NOMO-1 treated with DMSO at 0.1 percent for 48 hours (cell line): ENCODE data around the gene PCSK1N.
"Not testable (repeated sequence)": the region's sequence is repeated elsewhere in the genome, so short reads cannot be mapped to it uniquely, and the experiment has no call there.

Source experiments
- DNase-seq: peaks from one replicate; lab custom pipeline; 2025; ENCODE audit not compliant: unreplicated experiment; lab: John Stamatoyannopoulos, UW

PCSK1N gene, protein sequence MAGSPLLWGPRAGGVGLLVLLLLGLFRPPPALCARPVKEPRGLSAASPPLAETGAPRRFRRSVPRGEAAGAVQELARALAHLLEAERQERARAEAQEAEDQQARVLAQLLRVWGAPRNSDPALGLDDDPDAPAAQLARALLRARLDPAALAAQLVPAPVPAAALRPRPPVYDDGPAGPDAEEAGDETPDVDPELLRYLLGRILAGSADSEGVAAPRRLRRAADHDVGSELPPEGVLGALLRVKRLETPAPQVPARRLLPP

GRCh38 chrX:48835524-48836329 lies at the start of gene PCSK1N:
TSS of gene PCSK1N (minus strand) at chrX:48835610. CDS start at chrX:48835532, 78 bp downstream.
- no peak for DNase-seq

- no peak for DNase-seq
These were observed 48.3 kb upstream of the PCSK1N start for GRCh38 chrX:48883729-48884128.

DNA sequence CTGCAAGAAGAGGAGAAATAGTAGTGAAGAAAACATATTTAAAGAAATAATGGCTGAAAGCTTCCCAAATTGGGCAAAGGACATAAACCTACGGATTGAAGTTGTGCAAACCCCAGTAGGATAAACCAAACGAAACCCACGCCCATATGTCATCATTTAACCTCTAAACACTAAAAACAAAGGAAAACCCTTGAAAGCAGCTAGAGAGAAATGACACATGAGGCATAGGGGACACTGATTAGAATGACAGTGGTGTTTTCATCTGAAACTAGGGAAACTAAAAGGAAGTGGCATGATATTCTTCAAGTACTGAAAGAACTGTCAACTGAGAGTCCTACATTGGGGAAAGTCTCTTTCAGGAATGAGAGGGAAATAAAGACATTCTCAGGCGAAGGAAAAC lies 41.5 kb upstream of the PCSK1N start:
- DNase-seq: not testable (repeated sequence)

- not testable (repeated sequence) for DNase-seq
These were observed 36.6 kb upstream of the PCSK1N start for GRCh38 chrX:48872017-48872416.

DNA sequence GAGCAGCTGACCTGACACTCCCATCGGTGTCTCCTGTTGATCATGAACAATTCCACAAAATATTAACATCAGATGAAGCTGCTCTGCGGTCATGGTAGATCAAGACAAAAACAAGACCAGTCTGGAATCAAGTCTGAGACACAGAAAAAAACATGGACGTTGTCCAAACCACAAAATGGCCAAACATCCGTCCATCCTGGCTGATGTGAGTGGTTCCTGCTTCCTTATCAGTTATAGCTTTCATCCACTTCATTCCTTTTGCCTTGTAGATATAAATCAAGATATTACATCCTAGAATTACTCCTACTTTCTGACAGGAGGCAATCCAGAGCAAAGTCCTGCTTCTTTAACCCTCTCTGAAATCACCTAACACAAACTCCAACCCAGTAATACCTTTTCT lies 28.8 kb upstream of the PCSK1N start:
- no peak for DNase-seq

- no peak for DNase-seq
These were observed 19.5 kb upstream of the PCSK1N start for GRCh38 chrX:48854898-48855297.

- not testable (repeated sequence) for DNase-seq
These were observed 18.9 kb upstream of the PCSK1N start for GRCh38 chrX:48854121-48854804.

DNA sequence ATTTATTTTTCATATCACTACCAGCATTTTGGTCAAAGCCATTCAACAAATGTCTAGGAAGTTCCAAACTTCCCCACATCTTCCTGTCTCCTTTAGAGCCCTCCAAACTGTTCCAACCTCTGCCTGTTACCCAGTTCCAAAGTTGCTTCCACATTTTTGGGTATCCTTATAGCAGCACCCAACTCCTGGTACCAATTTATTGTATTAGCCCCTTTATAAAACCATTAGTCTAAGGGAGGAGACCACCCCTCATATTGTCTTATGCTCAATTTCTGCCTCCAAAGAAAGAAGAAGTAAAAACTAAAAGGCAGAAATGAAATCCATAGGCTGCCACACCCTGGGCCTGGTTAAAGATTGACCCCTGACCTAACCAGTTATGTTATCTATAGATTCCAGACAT lies 18.1 kb upstream of the PCSK1N start:
- DNase-seq: not testable (repeated sequence)

DNA sequence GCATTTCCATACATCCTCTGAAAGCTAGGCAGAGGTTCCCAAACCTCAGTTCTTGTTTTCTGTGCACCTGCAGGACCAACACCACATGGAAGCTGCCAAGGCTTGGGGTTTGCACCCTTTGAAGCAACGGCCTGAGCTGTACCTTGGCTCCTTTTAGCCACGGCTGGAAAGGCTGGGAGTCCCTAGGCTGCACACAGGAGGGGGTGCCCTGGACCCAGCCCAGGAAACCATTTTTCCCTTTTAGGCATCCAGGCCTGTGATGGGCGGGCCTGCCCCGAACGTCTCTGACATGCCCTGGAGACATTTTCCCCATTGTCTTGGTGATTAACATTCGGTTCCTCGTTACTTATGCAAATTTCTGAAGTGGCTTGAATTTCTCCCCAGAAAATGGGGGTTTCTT lies 17.4 kb upstream of the PCSK1N start:
- no peak for DNase-seq

GRCh38 chrX:48848847-48849246 lies 13.4 kb upstream of the PCSK1N start:
- no peak for DNase-seq

DNA sequence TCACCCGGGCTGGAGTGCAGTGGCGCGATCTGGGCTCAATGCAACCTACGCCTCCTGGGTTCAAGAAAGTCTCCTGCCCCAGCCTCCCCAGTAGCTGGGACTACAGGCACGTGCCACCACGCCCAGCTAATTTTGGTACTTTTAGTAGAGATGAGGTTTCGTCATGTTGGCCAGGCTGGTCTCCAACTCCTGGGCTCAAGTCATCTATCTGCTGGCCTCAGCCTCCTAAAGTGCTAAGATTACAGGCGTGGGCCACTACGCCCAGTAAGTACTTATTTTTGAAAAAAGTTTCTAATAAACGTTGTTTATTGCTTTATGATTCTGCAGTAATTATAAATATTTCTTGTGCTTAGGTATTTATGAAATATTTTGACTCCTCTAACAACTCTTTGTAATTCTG lies 4.3 kb upstream of the PCSK1N start:
- no peak for DNase-seq

GRCh38 chrX:48834383-48834709 lies 1.1 kb downstream of the PCSK1N start:
- no peak for DNase-seq

DNA sequence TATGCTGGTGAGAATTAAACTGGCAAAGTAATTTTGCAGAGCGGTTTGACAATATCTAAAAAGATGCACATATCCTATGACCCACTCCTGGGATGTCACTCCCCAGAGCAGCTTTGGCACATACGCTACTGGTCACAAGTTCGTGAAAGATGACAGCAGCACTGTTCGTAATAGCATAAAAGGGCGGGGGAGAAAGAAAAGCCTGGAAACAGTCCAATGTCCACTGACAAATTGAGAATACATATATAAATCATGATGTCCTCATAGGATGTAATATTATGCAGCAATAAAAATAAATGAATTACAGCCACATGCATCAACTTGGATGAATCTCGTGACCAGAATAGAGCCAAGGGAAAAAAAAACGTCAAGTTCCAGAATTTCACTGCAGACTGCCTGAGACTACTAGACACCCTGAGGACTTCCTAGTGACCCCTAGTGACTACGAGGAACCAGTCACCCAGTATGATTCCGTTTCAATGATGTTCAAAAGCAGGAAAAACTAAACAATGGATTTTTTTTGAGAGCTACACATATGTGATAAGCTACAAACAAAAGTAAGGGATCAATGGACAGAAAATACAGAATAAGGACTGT lies 1.8 kb downstream of the PCSK1N start:
- no peak for DNase-seq

- DNase-seq: no peak
These were observed 3.5 kb downstream of the PCSK1N start for GRCh38 chrX:48831909-48832291.

DNA sequence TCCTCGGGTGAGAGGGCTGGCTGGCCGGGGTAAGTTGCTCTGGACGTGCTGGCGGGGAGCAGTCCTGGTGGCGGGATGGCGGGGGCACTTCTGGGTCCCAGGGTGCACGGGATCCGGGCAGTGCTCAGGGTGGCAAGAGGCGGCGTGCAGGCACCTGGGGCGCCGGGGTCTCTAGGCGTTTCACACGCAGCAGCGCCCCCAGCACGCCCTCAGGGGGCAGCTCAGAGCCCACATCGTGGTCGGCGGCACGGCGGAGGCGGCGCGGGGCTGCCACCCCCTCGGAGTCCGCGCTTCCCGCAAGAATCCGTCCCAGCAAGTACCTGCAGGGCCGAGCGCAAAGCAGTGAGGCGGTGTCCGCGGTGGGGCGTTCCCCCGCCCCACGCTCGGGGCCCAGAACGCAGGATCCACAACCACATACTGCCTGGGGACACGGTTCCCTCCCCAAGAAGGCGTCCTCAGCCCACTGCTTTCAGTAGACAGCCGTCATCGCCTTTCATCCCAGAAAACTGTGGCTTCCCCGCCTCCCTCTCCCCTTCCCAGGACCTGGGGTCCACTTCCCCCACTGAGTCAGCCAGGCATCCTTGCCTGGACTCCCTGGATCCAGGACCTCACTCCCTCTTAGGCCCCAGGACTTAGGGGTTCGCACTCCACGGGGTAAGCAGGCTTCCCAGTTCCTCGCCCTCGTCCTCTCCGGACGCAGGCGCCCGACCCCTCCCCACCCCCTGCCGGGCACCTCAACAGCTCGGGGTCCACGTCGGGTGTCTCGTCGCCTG lies 4.1 kb downstream of the PCSK1N start:
- no peak for DNase-seq

GRCh38 chrX:48829016-48829735 lies 6.2 kb downstream of the PCSK1N start:
- no peak for DNase-seq

GRCh38 chrX:48827654-48827968 lies 7.8 kb downstream of the PCSK1N start:
- no peak for DNase-seq

GRCh38 chrX:48826876-48827653 lies 8.3 kb downstream of the PCSK1N start:
- no peak for DNase-seq

- DNase-seq: no peak
These were observed 9.1 kb downstream of the PCSK1N start, which contains the start of gene ERAS for GRCh38 chrX:48826135-48826875. TSS of gene ERAS (plus strand) at chrX:48826513. CDS start at chrX:48829124, 2,611 bp downstream.
